Fibroblast of lung (primary cell): ENCODE data around the gene IRF7. TPM values are rescaled to one million over a fixed set of nuclear protein-coding genes. Genes with fewer than 3 reads are reported as not detected.

Experiments
- DNase-seq, 2 donors: peaks; one replicate each; pipeline versions ENCODE4 v3.0.0 to v3.0.0-alpha.2; 2010; ENCODE audit warnings: low read depth in 2 of 2
- H2AFZ ChIP-seq: 2 replicates; pipeline ENCODE4 v1.5.1; 2012; ENCODE audit warnings: low read length, control low read depth, inconsistent platforms
- H3K27ac ChIP-seq: 2 replicates; pipeline ENCODE4 v1.5.1; 2011; ENCODE audit warnings: low read length, control low read depth; ENCODE audit not compliant: insufficient read depth
- H3K27me3 ChIP-seq: 2 replicates; pipeline ENCODE4 v1.5.1; 2011; ENCODE audit warnings: mild to moderate bottlenecking, low read length; ENCODE audit not compliant: control insufficient read depth, insufficient read depth
- H3K36me3 ChIP-seq: 2 replicates; pipeline ENCODE4 v1.5.1; 2011; ENCODE audit warnings: low read length; ENCODE audit not compliant: control insufficient read depth, insufficient read depth
- H3K4me1 ChIP-seq: 2 replicates; pipeline ENCODE4 v1.5.1; 2011; ENCODE audit warnings: low read length; ENCODE audit not compliant: control insufficient read depth, insufficient read depth; ENCODE audit errors: extremely low read depth
- H3K4me2 ChIP-seq: 2 replicates; pipeline ENCODE4 v1.5.1; 2011; ENCODE audit warnings: low read length, control low read depth; ENCODE audit not compliant: insufficient read depth; ENCODE audit errors: extremely low read depth
- H3K4me3 ChIP-seq, 4 experiments: fragments of 200-600 bp in 1 of 4; sonication (generic) in 1 of 4; replicated peaks in 1 of 4; 2 replicates each; pipeline ENCODE4 v1.5.1; 2011 to 2016; ENCODE audit warnings: low read length in 4 of 4, low read depth in 3 of 4, mild to moderate bottlenecking in 3 of 4, control low read depth in 2 of 4, inconsistent platforms in 1 of 4, mixed read lengths in 1 of 4; ENCODE audit not compliant: insufficient read depth in 1 of 4; ENCODE audit errors: control extremely low read depth in 1 of 4
- H3K79me2 ChIP-seq: 2 replicates; pipeline ENCODE4 v1.5.1; 2012; ENCODE audit warnings: mild to moderate bottlenecking, low read length, inconsistent platforms; ENCODE audit not compliant: control insufficient read depth, insufficient read depth
- H3K9ac ChIP-seq: 2 replicates; pipeline ENCODE4 v1.5.1; 2011; ENCODE audit warnings: mild to moderate bottlenecking, low read length, control low read depth; ENCODE audit not compliant: insufficient read depth
- H3K9me3 ChIP-seq: 2 replicates; pipeline ENCODE4 v1.5.1; 2012; ENCODE audit warnings: low read depth, low read length; ENCODE audit not compliant: control insufficient read depth, insufficient read depth
- H4K20me1 ChIP-seq: 2 replicates; pipeline ENCODE4 v1.5.1; 2011; ENCODE audit warnings: low read length; ENCODE audit not compliant: control insufficient read depth, insufficient read depth; ENCODE audit errors: extremely low read depth
- CTCF ChIP-seq, 2 donors: IDR thresholded peaks in 1 of 2; conservative IDR thresholded peaks in 1 of 2; 1 replicate in 1 of 2; 2 replicates in 1 of 2; pipeline ENCODE4 v1.5.1; 2011 to 2012; ENCODE audit warnings: low read length in 2 of 2, control low read depth in 1 of 2, inconsistent platforms in 1 of 2, low read depth in 1 of 2, mild to moderate bottlenecking in 1 of 2
- EZH2 ChIP-seq: IDR thresholded peaks from 2 replicates; pipeline ENCODE4 v1.5.1; 2012; ENCODE audit warnings: low read length, control low read depth, mild to moderate bottlenecking; ENCODE audit errors: missing control alignments
- polyA plus RNA-seq, 2 donors: library from polyadenylated mRNA; depleted of rRNA in 1 of 2; stranded (reverse) in 1 of 2; unstranded in 1 of 2; fragments of >200 nt; gene quantifications; 2 replicates each; pipeline ENCODE4 v1.2.1, GENCODE V29; 2011 to 2012; ENCODE audit warnings: missing spikeins in 1 of 2
- total RNA-seq: library from RNA; depleted of rRNA; stranded (reverse); fragments of >200 nt; gene quantifications from 2 replicates; pipeline ENCODE4 v1.2.1, GENCODE V29; 2014

Gene IRF7
- total and polyA plus RNA-seq, 2 donors (not counting 1 experiment from before 2014, with no cell fraction given), result 1.6 to 9.1 TPM

- Histone ChIP-seq H3K9ac (no peak overlapping the region), H3K36me3 (peaks cover 28% of the 10 kb centered on the region), H4K20me1 (no peaks in the 10 kb centered on the region), H3K4me1 (peaks cover 3% of the 10 kb centered on the region), H3K27ac (no peak overlapping the region), H3K4me3 (no peak overlapping the region), H2AFZ (no peak overlapping the region), H3K79me2 (peaks cover 45% of the 10 kb centered on the region), H3K9me3 (no peaks in the 10 kb centered on the region), H3K27me3 (no peaks in the 10 kb centered on the region), H3K4me2 (no peak overlapping the region)
- no peak for TF ChIP-seq CTCF (conservative IDR thresholded peaks at IDR 0.05 in 1 of 2, IDR thresholded peaks at IDR 0.05 in 1 of 2; ENCODE audit: low read depth in 1 of 2, low read length in 2 of 2)
- no peak for TF ChIP-seq EZH2
- DNase-seq, result no peak
Observed at GRCh38 chr11:584287-584686, 31.5 kb downstream of the IRF7 start.

- H3K27ac ChIP-seq, result no peak overlapping the region
- no peak overlapping the region for H3K4me2 ChIP-seq
- H3K4me3 ChIP-seq, result no peak overlapping the region
- peaks cover 66% of the 10 kb centered on the region for H3K79me2 ChIP-seq
- no peaks in the 10 kb centered on the region for H3K9me3 ChIP-seq
- H4K20me1 ChIP-seq, result no peaks in the 10 kb centered on the region
- no peak for TF ChIP-seq EZH2
- TF ChIP-seq CTCF (conservative IDR thresholded peaks at IDR 0.05 in 1 of 2, IDR thresholded peaks at IDR 0.05 in 1 of 2; ENCODE audit: low read depth in 1 of 2, low read length in 2 of 2), result no peak
- peaks cover 18% of the 10 kb centered on the region for H3K36me3 ChIP-seq
- no peak overlapping the region for H2AFZ ChIP-seq
- H3K4me1 ChIP-seq, result peaks cover 3% of the 10 kb centered on the region
- no peak for DNase-seq
- no peak overlapping the region for H3K9ac ChIP-seq
- H3K27me3 ChIP-seq, result no peaks in the 10 kb centered on the region
Observed at GRCh38 chr11:581752-582151, 34.0 kb downstream of the IRF7 start.

- Histone ChIP-seq H4K20me1 (no peaks in the 10 kb centered on the region), H3K4me3 (no peak overlapping the region)
Observed at GRCh38 chr11:581342-581741, 34.4 kb downstream of the IRF7 start.

More at GRCh38 chr11:581342-581741, 34.4 kb downstream of the IRF7 start:
- Histone ChIP-seq H3K9me3 (no peaks in the 10 kb centered on the region), H3K36me3 (peaks cover 15% of the 10 kb centered on the region), H3K4me1 (peaks cover 3% of the 10 kb centered on the region), H3K27ac (no peak overlapping the region), H3K27me3 (no peaks in the 10 kb centered on the region), H3K79me2 (peaks cover 67% of the 10 kb centered on the region), H2AFZ (no peak overlapping the region), H3K4me2 (no peak overlapping the region), H3K9ac (no peak overlapping the region)
- no peak for DNase-seq
- no peak for TF ChIP-seq CTCF (conservative IDR thresholded peaks at IDR 0.05 in 1 of 2, IDR thresholded peaks at IDR 0.05 in 1 of 2; ENCODE audit: low read depth in 1 of 2, low read length in 2 of 2)
- no peak for TF ChIP-seq EZH2
